GM19043 (cell line): Measurements from ENCODE around the gene MRPS23.
"Not testable (repeated sequence)": the region's sequence is repeated elsewhere in the genome, so short reads cannot be mapped to it uniquely, and the experiment has no call there.

Experiments
- ATAC-seq: cut with Tn5 transposase; IDR thresholded peaks from one replicate; pipeline ENCODE4 v1.9.1; 2021; ENCODE audit warnings: low read depth; ENCODE audit not compliant: unreplicated experiment

MRPS23 gene

DNA sequence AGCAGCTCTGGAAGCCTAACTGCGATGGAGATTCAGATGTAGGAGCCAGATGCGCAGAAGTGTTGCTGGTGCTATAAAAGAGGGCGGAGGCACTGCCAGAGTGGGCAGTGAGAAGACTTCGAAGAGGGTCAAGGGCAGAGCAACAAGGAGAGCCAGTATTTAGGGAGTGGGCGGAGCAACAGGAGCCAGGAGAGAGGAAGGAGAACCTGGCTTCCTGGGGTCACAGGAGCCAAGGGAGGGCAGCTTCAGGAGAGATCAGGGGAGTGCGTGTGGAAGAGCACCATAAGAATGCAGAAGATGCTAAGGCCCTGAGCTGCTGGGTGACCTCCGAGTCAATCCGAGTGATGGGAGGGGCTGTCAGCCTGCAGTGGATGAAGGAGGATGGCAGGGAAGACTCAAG, 14.4 kb upstream of the MRPS23 start:
- no peak for ATAC-seq

DNA sequence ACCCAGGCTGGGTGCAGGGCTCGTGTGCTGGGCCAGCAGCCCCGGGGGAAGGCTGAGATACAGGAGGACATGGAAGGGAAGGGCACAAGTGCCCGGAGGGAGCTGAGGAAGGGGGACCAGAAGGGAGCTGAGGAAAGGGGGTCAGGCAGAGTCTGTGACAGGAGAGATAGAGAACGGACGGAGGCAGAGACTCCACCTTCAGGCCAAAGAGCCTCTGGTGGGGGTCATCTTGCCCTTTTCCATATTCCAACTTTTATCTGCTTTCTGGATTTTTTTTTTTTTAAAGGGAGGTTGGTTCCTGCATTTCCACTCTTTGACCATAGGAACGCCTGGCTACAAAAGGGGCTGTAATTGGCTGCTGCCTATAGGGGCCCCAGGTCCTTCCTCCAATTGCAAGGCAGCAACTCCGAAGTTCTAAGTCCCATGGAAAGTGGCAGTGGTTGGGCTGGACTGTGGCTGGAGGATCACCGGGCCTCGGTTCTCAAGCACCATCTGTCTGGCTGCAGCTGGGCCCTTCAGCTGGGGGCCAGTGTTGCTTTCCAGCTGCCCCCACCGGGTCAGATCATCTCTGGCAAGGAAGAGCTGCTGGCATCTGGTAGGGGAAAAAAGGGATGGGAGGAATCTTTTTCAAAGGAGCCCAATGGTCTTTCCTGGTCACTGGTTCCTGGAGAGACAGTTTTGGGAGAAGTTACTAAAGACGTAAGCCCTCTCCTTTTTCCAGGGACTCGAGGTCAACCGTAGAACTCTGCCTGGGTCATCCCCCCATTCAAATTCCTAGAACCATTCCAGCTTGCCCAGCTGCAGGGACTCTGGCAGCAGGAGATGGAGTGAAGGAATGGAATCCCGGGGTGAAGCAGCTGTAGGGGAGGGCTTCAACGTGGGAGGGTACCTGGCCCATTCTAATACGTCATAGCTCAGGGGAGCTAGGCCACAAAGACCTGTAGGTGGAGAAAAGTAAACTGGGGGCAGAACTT, 13.1 kb upstream of the MRPS23 start:
- no peak for ATAC-seq

DNA sequence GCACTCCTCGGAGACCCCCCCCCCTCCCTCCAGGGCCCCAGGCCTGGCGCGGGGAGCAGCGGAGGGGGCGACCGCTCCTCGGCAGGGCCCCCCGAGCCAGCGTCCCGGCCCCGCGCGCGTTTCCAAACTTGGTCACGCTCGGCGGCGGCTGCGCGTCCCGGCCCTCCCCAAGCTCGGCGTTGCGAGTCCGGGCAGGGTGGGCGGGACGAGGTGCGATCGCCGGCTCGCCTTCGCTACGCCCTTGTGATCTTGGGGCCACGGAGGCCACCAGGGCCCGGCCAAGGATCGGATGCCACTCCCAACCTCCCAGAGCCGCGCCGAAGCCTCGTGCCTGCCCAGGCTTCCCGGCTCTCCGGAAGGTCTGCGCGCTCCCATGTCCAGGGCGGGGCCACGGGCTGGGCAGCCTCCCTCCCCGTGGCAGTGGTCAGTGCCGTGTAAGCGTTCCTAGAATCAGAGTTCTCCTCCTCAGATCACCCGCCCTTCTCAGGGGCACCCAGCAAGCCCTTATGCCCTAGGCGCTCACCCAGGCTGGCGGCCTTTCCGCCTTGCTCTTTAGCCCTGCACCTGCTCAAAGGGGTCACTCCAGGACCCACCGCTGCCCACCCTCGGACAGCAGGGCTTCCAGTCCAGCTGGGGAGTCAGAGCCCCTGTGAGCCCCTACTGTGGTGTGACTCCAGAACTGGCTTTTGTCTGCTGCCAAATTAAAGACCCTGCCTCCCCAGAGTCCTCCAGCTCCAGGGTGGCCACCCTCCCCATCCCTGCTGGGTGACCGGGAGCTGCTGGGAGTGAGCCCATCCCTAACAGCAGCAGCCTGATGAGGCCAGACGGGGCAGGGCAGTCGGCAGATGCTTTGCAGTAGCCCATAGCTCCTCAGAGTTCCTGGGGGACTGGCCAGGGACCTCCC, 12.2 kb upstream of the MRPS23 start:
- ATAC-seq = no peak

DNA sequence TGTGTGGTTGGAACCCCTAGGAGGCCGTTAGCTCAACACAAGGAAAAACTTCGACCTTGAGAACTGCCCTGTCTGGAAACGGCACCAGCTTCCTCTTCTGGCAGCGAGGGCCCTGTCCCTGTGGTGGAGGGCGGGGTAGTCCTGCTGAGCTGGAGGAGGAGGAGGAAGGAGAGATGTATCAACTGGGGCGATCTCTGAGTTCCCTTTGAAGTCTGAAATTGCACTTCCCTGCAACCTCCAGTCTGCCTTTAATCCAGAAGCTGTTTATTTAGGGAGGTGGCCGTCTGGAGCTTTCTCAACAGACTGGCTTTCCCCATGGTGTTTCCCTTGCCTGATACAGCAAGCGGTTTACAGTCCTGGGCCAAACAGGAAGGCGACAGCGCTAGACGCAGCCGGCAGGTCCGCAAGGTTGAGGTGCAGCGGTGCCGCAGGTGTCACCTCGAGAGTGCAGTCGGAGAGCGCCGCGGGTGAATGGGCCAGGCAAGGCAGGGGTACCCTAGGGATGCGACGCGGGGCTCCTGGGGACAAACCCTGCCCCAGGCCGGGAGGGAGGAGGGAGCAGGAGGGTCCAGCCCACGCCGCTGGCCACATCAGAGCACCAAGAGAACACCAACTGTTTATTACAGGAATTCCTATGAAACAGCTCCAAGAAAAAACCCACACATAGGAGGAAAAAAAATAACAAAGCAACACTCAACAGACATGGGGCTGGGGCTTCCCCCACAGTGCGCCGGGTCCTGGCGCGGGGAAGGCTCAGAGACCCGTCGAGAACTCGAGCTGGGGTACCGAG, 11.4 kb upstream of the MRPS23 start:
- no peak for ATAC-seq

DNA sequence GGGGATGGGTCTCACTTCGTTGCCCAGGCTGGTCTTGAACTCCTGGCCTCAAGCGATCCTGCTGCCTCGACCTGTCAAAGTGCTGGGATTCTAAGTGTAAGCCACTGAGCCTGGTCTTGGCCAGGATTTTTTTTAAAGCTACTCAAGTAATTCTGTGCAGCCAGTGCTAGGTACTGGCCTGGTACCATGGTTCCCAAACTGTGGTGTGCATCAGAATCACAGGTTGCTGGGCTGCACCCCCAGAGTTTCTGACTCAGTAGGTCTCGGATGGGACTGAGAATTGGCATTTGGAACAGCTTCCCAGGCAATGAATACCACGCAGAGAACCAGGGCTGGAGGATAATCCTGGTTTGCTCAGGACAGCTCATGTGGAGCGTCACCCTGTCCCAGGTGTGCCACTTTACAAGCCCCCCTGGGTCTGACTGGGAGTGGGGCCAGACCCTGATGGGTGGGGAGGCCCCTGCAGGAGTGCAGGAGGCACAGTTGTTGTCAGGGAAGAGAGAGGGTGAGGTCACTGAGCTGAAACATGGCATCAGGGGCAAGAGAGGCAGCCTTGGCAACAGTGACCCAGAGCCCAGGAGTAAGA, 10.7 kb upstream of the MRPS23 start:
- no peak for ATAC-seq

GRCh38 chr17:57859601-57860413, 10.0 kb upstream of the MRPS23 start:
- ATAC-seq = no peak

DNA sequence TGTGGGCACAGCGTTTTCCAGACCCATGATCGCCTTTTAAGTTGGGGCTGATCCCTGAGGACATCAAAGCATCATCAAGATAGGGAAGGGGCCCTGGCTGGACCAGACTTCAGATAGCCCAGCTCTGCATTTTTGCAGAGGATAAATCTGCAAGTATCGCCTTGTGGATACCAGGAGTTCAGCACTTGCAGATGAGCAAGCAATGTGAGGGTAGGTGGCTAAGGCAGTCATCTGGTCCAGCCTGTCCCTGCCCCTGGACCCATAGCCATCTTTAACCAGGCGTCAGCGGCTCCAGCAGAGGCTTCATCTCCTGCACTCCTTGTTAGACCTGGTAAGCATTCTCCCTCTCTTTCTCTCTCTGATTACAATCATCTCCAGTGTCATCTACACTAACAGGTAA, 9.0 kb upstream of the MRPS23 start:
- no peak for ATAC-seq

DNA sequence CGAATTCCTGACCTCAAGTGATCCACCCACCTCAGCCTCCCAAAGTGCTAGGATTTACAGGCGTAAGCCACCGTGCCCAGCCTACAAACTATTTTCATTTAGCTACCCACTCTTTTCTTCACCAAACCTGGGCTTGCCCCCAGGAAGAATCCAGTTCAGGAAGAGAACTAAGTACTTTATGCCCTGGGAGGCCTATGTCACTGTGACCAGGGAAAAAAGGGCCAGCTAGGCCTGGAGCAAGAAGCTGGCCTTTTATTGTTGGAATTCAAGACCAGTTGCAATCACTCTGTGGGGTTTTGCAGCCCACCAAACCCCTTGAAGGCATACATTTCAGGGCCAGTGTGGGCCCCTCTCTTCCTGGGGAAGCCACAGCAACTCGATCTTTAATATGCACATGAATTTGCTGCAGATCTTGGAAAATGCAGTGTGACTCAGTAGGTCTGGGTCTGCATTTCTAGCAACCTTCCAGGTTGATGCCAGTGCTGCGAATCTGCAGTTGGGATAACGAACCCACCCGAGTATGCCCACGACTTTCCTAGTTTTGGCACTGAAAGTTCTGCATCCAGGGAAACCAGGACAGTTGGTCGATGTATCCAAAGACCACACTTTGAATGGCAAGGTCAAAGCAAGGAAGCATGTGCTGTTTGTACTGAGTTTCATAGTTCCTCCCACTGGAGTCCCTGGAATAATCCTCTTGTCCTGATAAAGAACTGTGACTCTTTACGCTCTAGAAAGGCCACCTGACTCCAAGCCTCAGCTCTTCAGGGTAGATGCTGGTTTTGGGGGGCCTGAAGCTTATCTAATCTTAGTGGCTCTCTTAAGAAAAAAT, 7.2 kb upstream of the MRPS23 start:
- no peak for ATAC-seq

DNA sequence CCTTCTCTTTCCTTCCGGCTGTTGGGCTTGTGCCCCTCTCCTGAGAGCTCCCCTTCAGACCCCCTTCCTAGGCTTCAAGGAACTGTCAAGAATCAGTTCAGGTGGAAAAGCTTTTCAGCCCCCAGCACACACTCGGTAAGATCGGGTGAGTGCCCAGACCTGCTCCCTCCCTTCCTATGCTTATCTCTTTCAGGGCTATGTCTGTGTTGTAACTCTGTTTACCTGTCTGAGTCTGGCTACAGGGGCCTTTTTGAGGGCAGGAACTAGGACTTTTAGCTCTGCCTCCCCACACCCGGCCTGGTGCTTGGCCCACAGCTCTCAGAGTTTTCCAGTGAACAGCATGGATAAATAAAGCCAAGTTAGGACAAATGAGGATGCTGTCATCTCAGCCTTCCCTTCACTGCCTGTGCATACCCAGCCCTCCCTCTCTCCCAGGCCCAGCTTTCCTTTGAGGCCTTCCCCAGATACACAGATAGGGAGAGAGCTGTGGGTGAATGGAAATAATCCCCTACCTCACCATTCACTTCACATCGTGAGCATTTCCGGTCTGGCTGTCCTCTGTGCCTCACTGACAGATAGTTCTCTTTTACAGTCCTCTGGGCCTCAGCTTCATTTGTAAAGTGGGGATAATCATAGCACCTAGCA, 5.7 kb upstream of the MRPS23 start:
- no peak for ATAC-seq

- no peak for ATAC-seq
Observed at GRCh38 chr17:57853695-57854094, 3.9 kb upstream of the MRPS23 start.

GRCh38 chr17:57852955-57853328, 3.1 kb upstream of the MRPS23 start:
- ATAC-seq = no peak

DNA sequence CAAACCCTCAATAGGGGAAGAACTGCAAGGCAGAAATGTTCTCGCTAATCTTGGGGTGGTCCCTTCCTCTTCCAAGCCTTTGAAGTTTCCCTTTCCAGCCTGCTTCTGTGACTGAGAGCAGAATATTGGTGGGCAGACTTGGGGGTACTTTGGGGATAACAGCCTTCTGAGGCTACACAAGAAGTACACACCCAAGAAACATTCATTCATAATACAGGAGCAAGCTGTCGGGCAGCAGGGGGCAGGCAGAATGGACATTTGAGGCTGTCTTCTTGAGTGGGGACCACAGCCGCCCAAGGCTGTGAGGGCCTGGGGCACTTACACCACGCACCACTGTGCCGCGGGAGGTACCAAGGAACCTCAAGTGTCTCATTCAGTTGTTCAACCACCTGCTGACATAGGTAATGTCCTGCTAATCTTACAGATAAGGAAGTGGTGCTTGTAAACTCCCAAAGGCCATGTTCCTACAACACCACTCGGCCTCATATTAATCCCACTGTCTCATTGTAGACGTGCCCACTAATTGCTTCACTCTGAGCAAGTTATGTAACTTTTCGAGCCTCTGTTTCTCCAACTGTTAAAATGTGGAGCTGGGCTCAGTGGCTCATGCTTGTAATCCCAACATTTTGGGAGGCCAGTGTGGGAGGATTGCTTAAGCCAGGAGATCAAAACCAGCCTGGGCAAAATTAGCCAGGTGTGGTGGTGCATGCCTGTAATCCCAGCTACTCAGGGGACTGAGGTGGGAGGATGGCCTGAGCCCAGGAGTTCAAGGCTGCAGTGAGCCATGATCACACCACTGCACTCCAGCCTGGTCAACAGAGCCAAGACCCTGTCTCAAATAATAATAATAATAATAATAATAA, 2.5 kb upstream of the MRPS23 start:
- no peak for ATAC-seq

DNA sequence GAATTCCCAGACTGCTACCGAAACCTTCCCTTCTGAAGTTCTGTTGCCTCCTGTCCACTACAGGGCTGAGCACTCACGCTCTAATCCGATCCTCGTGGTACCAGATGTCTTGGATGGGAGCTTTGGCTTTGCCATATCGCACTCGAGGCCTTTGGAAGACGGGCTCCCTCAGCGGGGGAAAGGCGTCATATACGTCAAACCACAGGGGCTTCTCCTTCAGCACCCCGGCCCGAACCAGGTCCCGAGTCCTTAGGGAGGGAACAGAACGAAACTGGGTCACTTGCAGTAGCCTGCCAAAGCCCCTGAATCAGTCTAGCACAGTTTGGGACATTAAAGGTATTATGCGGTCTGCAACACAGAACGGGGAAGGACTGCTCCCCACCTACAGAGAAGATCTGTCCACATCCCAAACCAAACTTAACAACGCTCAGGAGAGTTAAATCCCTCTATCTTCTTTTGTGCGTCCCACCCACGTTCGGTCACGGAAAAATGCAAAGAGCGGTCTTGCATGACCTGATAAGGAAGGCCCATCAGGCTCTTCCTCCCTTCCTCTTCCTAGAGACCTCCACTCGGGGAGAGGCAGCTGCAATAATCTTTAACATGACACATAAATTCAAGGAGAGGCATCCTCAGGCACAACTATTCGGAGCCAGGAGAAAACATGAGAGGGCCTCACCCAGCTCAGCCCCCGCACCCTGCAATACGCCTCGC, 526 bp downstream of the MRPS23 start:
- peak; percentile 35 for ATAC-seq

DNA sequence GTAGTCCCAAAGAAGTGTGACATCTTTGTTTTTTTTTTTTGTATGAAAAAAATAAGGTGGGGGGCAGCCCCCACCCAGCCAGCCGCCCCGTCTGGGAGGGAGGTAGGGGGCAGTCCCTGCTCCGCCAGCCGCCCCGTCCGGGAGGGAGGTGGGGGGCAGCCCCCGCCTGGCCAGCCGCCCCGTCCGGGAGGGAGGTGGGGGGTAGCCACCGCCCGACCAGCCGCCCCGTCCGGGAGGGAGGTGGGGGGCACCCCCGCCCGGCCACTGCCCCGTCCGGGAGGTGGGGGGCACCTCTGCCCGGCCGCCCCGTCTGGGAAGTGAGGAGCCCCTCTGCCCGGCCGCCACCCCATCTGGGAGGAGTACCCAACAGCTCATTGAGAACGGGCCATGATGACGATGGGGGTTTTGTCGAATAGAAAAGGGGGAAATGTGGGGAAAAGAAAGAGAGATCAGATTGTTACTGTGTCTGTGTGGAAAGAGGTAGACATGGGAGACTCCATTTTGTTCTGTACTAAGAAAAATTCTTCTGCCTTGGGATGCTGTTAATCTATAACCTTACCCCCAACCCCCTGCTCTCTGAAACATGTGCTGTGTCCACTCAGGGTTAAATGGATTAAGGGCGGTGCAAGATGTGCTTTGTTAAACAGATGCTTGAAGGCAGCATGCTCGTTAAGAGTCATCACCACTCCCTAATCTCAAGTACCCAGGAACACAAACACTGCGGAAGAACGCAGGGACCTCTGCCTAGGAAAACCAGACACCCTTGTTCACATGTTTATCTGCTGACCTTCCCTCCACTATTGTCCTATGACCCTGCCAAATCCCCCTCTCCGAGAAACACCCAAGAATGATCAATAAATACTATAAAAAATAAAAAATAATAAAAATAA, 3.5 kb downstream of the MRPS23 start:
- ATAC-seq = not testable (repeated sequence)

DNA sequence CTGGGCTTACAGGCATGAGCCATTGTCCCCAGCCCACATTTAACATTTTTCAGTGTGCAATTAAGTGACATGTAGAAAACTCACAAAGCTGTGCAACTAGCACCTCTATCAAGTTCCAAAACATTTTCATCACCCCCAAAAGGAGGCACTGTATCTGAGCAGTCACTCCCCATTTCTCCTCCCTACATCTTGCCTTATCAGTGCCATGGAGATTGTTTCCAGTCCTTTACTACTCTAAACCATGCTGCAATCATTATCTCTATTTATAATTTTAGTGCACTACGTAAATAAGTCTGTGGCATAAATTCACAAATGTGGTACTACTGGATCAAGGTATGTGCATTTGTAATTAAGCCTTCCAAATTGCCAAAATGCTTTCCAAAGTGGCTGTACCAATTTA, 7.6 kb downstream of the MRPS23 start:
- ATAC-seq = no peak

DNA sequence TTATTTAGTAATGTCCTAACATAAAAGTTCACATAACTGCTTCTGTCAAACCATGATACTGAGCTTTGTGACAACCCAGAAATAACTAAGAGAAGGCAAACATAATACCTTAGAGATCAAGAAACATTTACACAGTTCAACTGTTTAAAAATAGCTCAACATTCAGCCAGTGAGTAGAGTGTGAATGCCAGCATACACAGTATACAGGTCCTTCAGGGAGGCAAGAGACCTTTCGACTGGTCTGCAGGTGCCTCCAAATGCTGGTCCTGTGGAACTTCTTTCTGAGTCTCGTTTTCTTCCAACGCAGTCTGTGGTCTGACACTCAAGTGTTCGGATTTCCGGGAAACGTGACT, 10.3 kb downstream of the MRPS23 start:
- ATAC-seq = no peak
